ENCODE results near the gene RASA3.

- TF ChIP-seq, protein P1, sequence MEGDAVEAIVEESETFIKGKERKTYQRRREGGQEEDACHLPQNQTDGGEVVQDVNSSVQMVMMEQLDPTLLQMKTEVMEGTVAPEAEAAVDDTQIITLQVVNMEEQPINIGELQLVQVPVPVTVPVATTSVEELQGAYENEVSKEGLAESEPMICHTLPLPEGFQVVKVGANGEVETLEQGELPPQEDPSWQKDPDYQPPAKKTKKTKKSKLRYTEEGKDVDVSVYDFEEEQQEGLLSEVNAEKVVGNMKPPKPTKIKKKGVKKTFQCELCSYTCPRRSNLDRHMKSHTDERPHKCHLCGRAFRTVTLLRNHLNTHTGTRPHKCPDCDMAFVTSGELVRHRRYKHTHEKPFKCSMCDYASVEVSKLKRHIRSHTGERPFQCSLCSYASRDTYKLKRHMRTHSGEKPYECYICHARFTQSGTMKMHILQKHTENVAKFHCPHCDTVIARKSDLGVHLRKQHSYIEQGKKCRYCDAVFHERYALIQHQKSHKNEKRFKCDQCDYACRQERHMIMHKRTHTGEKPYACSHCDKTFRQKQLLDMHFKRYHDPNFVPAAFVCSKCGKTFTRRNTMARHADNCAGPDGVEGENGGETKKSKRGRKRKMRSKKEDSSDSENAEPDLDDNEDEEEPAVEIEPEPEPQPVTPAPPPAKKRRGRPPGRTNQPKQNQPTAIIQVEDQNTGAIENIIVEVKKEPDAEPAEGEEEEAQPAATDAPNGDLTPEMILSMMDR (IDR thresholded peaks at IDR 0.05), result no peak
- TF ChIP-seq EZH2 (IDR thresholded peaks at IDR 0.05) (no peak), EZH2phosphoT487 (IDR thresholded peaks at IDR 0.05) (no peak)
Observed at GRCh38 chr13:114174529-114174961, 42.1 kb upstream of the RASA3 start.

Measured in neural progenitor cell (in vitro differentiated cells).